AG04450 (cell line): Measurements from ENCODE around the gene KIF17. TPM values are rescaled to one million over a fixed set of nuclear protein-coding genes. Genes with fewer than 3 reads are reported as not detected.
A peak's percentile ranks its signal among the peaks of the same experiment; 100 is the strongest.

Experiments used
- CTCF ChIA-PET: fragments of 300-600, 350-600 bp; formaldehyde crosslinking; extraction: SDS; loops from one replicate; lab custom pipeline; 2022; ENCODE audit warnings: antibody characterized with exemption, inconsistent platforms; lab: Charles Lee
- POLR2A ChIA-PET: fragments of 350-600 bp; formaldehyde crosslinking; extraction: SDS; loops from one replicate; lab custom pipeline; 2021; ENCODE audit warnings: antibody characterized with exemption, inconsistent platforms; lab: Yijun Ruan, JAX
- DNase-seq: peaks from one replicate; pipeline ENCODE4 v3.0.0-alpha.2; 2011; ENCODE audit warnings: low read depth, low spot score
- H3K27ac ChIP-seq: one replicate; pipeline ENCODE4 v1.5.1; 2012; ENCODE audit warnings: low read depth, low read length, control low read depth
- H3K27me3 ChIP-seq: one replicate; pipeline ENCODE4 v1.6.0; 2012; ENCODE audit warnings: low read length; ENCODE audit not compliant: control insufficient read depth, insufficient read depth
- H3K4me3 ChIP-seq: 2 replicates; pipeline ENCODE4 v1.5.1; 2011; ENCODE audit warnings: mild to moderate bottlenecking, low read depth, low read length, control low read depth
- H3K9me3 ChIP-seq: 2 replicates; pipeline ENCODE4 v1.5.1; 2012; ENCODE audit warnings: low read length; ENCODE audit not compliant: control insufficient read depth, insufficient read depth
- CTCF ChIP-seq: IDR thresholded peaks from 2 replicates; pipeline ENCODE4 v1.5.1; 2011; ENCODE audit warnings: low read depth, low read length, control low read depth, inconsistent platforms
- polyA plus RNA-seq: library from polyadenylated mRNA; depleted of rRNA; stranded (reverse); fragments of >200 nt; gene quantifications from 2 replicates; pipeline ENCODE4 v1.2.3, GENCODE V29; 2011

Gene KIF17
- polyA plus RNA-seq, 1 experiment, result 2.8 TPM

- H3K27me3 ChIP-seq, result no peaks in the 10 kb centered on the region
- ChIA-PET CTCF (interaction anchor here (1.3 kb wide), 1 partner anchor 490 kb away, joined by 3 read pairs; no protein-coding TSS in a partner anchor), POLR2A (no interaction called here)
- H3K9me3 ChIP-seq, result no peaks in the 10 kb centered on the region; the same call in 1 of the 2 replicates
- TF ChIP-seq CTCF, result no peak
- H3K4me3 ChIP-seq, result no peak overlapping the region
- no peak overlapping the region for H3K27ac ChIP-seq
- no peak for DNase-seq
Observed at GRCh38 chr1:20705203-20705755, 12.5 kb downstream of the KIF17 start.

DNA sequence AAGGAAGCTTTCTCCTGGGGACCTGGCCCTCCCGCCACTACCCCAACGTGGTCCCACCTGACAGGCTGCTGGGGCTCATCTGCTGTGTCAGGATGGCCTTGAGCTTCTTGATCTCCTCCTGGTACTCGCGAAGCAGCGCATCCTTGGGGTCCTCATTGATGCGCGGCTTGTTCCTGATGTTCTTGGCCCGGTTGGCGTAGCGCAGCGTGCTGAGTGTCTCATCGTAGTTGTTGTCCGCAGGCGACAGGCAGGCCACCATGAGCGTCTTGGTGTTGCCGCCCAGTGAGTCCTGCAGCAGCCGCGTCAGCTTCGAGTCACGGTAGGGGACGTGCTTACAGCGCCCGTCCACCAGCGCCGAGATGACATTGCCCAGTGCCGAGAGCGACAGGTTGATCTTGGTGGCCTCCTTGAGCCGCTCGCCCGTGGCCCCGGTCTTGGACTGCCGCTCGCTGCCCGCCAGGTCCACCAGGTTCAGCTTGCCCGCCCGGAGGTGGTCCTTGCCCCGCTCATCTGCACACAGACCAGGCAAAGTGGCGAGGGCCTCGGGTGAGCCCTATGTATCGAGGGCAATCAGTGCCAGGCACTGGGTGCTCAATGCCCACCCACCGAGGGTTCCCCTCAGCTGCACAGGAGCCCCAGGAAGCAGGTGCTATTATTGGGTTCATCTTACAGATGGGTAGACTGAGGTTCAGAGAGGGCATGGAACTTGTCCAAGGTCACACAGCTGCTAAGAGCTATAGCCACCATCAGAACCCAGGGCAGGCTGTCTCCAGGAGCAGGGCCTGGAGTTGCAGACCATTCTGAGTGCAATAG is 13.2 kb downstream of the KIF17 start:
- DNase-seq, result no peak
- Histone ChIP-seq H3K9me3 (no peaks in the 10 kb centered on the region; the same call in 1 of the 2 replicates), H3K27ac (no peak overlapping the region), H3K27me3 (no peaks in the 10 kb centered on the region), H3K4me3 (no peak overlapping the region)
- ChIA-PET CTCF (interaction anchor here (1.3 kb wide), 1 partner anchor 491 kb away, joined by 3 read pairs; no protein-coding TSS in a partner anchor), POLR2A (no interaction called here)
- no peak for TF ChIP-seq CTCF

DNA sequence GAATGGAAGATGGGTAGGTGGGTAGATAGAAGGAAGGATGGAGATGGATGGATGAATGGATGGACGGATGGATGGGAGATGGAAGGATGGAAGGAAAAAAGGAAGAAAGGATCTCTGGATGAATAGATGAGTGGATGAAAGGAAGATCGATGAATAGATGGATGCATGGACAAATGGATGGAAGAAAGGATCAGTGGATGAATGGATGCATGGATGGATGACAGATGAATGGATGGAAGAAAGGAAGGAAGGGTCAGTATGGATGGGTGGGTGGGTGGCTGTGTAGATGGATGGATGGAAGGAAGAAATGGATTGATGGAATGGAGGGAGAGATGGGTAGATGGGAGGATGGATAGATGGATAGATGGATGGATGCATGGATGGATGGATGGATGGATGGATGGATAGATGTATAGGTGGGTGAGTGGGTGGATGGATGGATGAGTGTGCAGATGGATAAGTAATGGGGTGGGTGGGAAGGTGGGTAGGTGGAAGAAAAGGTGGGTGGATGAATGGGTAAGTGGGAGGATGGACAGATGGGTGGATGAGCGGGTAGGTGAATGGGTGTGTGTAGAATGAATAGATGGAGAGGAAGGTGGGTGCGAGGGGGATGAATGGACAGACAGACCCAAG is 14.6 kb downstream of the KIF17 start:
- peaks cover under 1% of the 10 kb centered on the region; the same call in 1 of the 2 replicates for H3K9me3 ChIP-seq
- TF ChIP-seq CTCF, result no peak
- ChIA-PET POLR2A (no interaction called here), CTCF (interaction anchor here (1.7 kb wide), 1 partner anchor 492 kb away, joined by 8 read pairs; no protein-coding TSS in a partner anchor)
- H3K27me3 ChIP-seq, result no peaks in the 10 kb centered on the region
- no peak overlapping the region for H3K27ac ChIP-seq
- no peak for DNase-seq
- H3K4me3 ChIP-seq, result no peak overlapping the region

GRCh38 chr1:20702416-20702815 is 15.4 kb downstream of the KIF17 start:
- TF ChIP-seq CTCF, result peak; percentile 66
- ChIA-PET CTCF (interaction anchor here (1.7 kb wide), 1 partner anchor 493 kb away, joined by 8 read pairs; no protein-coding TSS in a partner anchor), POLR2A (interaction anchor here (1.1 kb wide), 1 partner anchor 84 kb away, joined by 3 read pairs; no protein-coding TSS in a partner anchor)
- Histone ChIP-seq H3K4me3 (no peak overlapping the region), H3K27ac (no peak overlapping the region), H3K9me3 (peaks cover 4% of the 10 kb centered on the region; the same call in 1 of the 2 replicates), H3K27me3 (no peaks in the 10 kb centered on the region)
- no peak for DNase-seq
